Karpas-422 (cell line): Measurements from ENCODE around the gene CABCOCO1. TPM values are rescaled to one million over a fixed set of nuclear protein-coding genes. Genes with fewer than 3 reads are reported as not detected.

Experiments
- DNase-seq: peaks from one replicate; pipeline ENCODE4 v3.0.0-alpha.2; 2015
- H2AFZ ChIP-seq: fragments of 200-600 bp; sonication (generic); 2 replicates; pipeline ENCODE4 v1.6.1; 2014; ENCODE audit warnings: antibody characterized with exemption, low read length, mixed read lengths
- H3K27ac ChIP-seq: fragments of 200-600 bp; sonication (generic); 2 replicates; pipeline ENCODE4 v1.5.1; 2014; ENCODE audit warnings: mild to moderate bottlenecking, low read length, moderate library complexity
- H3K27me3 ChIP-seq: fragments of 200-600 bp; sonication (generic); 2 replicates; pipeline ENCODE4 v1.6.1; 2014; ENCODE audit warnings: low read length, mixed read lengths
- H3K36me3 ChIP-seq: fragments of 200-600 bp; sonication (generic); 2 replicates; pipeline ENCODE4 v1.6.1; 2014; ENCODE audit warnings: low read length, mixed read lengths; ENCODE audit not compliant: insufficient read depth
- H3K4me1 ChIP-seq: fragments of 200-600 bp; sonication (generic); 2 replicates; pipeline ENCODE4 v1.6.1; 2014; ENCODE audit warnings: mild to moderate bottlenecking, low read length, mixed read lengths
- H3K4me2 ChIP-seq: fragments of 200-600 bp; sonication (generic); 2 replicates; pipeline ENCODE4 v1.6.1; 2014; ENCODE audit warnings: low read length, low read depth, mild to moderate bottlenecking; ENCODE audit not compliant: poor library complexity, severe bottlenecking
- H3K4me3 ChIP-seq: fragments of 200-600 bp; sonication (generic); 2 replicates; pipeline ENCODE4 v1.5.1; 2014; ENCODE audit warnings: mild to moderate bottlenecking, antibody characterized with exemption, low read length, mixed read lengths
- H3K79me2 ChIP-seq: fragments of 200-600 bp; sonication (generic); 2 replicates; pipeline ENCODE4 v1.6.1; 2014; ENCODE audit warnings: mild to moderate bottlenecking, low read length, mixed read lengths
- H3K9ac ChIP-seq: fragments of 200-600 bp; sonication (generic); 2 replicates; pipeline ENCODE4 v1.6.0; 2014; ENCODE audit warnings: low read length
- H3K9me2 ChIP-seq: fragments of 200-600 bp; sonication (generic), shearing (Covaris generic); replicated peaks from 2 replicates; pipeline ENCODE4 v1.6.0; 2014; ENCODE audit warnings: mild to moderate bottlenecking, low read length, moderate library complexity; ENCODE audit not compliant: insufficient read depth
- H3K9me3 ChIP-seq: fragments of 300-700, 200-600 bp; sonication (generic); 2 replicates; pipeline ENCODE4 v1.6.1; 2014; ENCODE audit warnings: low read length, mixed read lengths
- H4K20me1 ChIP-seq: fragments of 200-600 bp; sonication (generic); 2 replicates; pipeline ENCODE4 v1.6.1; 2014; ENCODE audit warnings: mild to moderate bottlenecking, antibody characterized with exemption, low read length, low read depth; ENCODE audit not compliant: insufficient read depth
- total RNA-seq: library from RNA; depleted of rRNA; stranded (reverse); fragments of >200 nt; shearing (Covaris generic); gene quantifications from 2 replicates; pipeline ENCODE4 v1.2.3, GENCODE V29; 2014; ENCODE audit warnings: low replicate concordance

CABCOCO1 gene
- total RNA-seq, 1 experiment from 2014 or later, result not detected

DNA sequence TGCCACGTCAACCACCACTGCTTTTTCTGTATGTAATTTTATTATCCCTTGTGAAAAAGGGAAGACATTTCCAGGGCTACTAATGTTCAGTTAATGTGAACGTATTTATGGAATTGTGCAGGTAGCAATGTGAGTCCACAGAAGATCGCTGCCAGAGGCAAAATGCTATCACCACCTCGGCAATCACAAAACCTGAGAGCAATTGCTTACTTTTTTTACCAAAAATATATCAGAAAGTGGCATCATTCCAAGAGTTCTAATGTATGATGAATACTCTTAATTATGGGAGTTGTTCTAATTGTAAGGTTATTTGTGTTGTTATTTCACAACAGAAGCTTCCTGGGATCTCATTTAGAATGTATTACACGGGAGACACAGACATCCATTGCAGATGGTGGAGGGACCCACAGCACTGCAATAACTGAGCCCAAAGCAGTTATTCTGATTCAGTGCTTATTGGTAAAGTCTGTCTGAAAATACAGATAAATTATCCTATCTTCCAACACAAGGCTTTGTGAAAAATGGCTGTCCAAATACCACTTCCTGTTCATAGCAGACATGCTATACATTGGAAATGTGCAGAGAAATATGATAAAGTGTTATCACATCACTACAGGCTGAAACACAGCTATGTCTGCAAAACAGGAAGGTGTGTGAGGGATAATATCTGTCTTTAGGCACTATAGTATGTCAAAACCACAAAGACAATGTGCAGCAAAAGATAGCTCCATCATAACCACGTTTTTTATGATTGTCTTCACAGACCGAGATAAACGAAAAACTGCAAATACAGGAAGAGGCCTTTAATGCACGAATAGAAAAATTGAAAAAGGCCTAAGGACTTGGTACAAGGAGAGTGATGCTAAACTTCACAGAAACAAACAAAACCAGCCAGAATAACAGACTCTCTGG, 102.7 kb downstream of the CABCOCO1 start:
- Histone ChIP-seq H3K9me3 (no peaks in the 10 kb centered on the region), H3K27ac (no peak overlapping the region), H3K4me1 (no peaks in the 10 kb centered on the region), H2AFZ (no peak overlapping the region; the same call in 1 of the 2 replicates), H3K9me2 (no peaks in the 10 kb centered on the region), H3K27me3 (no peaks in the 10 kb centered on the region), H3K4me2 (no peak overlapping the region), H3K36me3 (no peaks in the 10 kb centered on the region), H3K4me3 (no peak overlapping the region), H3K9ac (no peak overlapping the region), H4K20me1 (no peaks in the 10 kb centered on the region), H3K79me2 (no peaks in the 10 kb centered on the region)
- DNase-seq, result no peak

DNA sequence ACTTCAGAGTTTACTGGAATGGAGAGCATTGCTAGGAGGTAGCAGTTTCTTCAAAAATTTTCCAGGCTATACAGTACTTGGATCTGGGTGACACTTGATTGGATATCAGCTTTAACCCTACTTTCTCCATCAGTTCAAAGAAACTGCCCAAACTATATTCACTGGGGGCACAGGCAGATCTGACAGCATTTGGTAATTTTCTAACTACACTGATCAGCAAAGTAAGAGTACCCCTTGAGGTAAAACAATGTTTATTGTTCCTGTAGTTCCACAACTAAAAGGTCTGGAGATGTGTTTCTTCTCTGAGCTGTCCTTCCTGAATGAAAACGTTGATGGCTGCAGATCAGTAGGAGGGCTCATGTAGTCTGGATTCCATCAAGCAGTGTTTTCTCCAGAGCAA, 104.2 kb downstream of the CABCOCO1 start:
- Histone ChIP-seq H3K4me3 (no peak overlapping the region), H3K79me2 (no peaks in the 10 kb centered on the region), H3K36me3 (no peaks in the 10 kb centered on the region), H3K9me3 (no peaks in the 10 kb centered on the region), H3K4me2 (no peak overlapping the region), H3K9ac (no peak overlapping the region), H2AFZ (no peak overlapping the region), H3K9me2 (no peaks in the 10 kb centered on the region), H3K27ac (no peak overlapping the region), H3K4me1 (no peaks in the 10 kb centered on the region), H4K20me1 (no peaks in the 10 kb centered on the region), H3K27me3 (no peaks in the 10 kb centered on the region)
- DNase-seq, result no peak

DNA sequence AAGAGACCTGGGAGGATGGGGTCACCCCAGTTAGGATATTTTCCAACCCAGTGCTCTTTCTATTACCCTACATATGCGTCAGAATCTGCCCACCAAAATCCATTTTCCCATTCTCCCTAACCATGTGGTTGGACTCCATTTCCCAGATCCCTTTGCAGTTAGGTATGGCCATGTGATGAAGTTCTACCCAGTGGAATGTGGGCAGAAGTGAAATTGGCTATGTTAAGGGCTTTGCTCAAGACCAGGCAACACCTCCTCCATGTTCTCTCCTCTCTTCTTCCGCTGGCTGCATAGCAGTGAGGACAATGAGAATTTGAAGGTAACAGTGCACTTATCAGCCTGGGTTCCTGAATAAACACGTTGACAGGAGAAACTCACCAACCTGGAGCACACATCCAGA, 111.3 kb downstream of the CABCOCO1 start:
- no peaks in the 10 kb centered on the region for H3K79me2 ChIP-seq
- no peaks in the 10 kb centered on the region for H4K20me1 ChIP-seq
- H3K27me3 ChIP-seq, result no peaks in the 10 kb centered on the region
- no peak overlapping the region for H3K27ac ChIP-seq
- no peak for DNase-seq
- no peak overlapping the region for H2AFZ ChIP-seq
- no peaks in the 10 kb centered on the region for H3K36me3 ChIP-seq
- H3K4me3 ChIP-seq, result no peak overlapping the region
- H3K4me1 ChIP-seq, result no peaks in the 10 kb centered on the region
- H3K9me2 ChIP-seq, result no peaks in the 10 kb centered on the region
- H3K9ac ChIP-seq, result no peak overlapping the region
- no peaks in the 10 kb centered on the region for H3K9me3 ChIP-seq
- H3K4me2 ChIP-seq, result no peak overlapping the region

DNA sequence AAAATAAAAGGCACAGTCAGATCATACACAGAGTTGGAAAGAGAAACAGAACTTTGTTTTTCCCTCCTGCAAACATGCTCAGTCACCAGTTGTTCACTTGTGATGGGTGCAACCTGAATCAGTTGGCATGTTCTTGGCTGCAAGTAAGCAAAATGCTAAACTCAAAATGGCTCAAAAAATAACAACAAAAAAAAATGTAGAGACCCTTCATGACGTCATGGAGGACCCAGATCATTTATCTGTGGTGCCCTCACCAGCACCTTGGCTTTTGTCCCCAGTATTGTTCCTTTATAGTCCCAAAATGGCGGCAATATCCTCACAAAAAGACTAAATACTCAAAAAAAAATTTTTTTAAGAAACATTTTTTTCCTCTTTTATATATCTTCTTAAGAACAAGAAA, 112.4 kb downstream of the CABCOCO1 start:
- no peaks in the 10 kb centered on the region for H3K9me3 ChIP-seq
- H2AFZ ChIP-seq, result no peak overlapping the region
- no peaks in the 10 kb centered on the region for H3K79me2 ChIP-seq
- H3K9ac ChIP-seq, result no peak overlapping the region
- no peak for DNase-seq
- no peaks in the 10 kb centered on the region for H3K27me3 ChIP-seq
- no peaks in the 10 kb centered on the region for H3K36me3 ChIP-seq
- no peaks in the 10 kb centered on the region for H4K20me1 ChIP-seq
- H3K9me2 ChIP-seq, result no peaks in the 10 kb centered on the region
- H3K4me1 ChIP-seq, result no peaks in the 10 kb centered on the region
- H3K27ac ChIP-seq, result no peak overlapping the region
- H3K4me2 ChIP-seq, result no peak overlapping the region
- no peak overlapping the region for H3K4me3 ChIP-seq

DNA sequence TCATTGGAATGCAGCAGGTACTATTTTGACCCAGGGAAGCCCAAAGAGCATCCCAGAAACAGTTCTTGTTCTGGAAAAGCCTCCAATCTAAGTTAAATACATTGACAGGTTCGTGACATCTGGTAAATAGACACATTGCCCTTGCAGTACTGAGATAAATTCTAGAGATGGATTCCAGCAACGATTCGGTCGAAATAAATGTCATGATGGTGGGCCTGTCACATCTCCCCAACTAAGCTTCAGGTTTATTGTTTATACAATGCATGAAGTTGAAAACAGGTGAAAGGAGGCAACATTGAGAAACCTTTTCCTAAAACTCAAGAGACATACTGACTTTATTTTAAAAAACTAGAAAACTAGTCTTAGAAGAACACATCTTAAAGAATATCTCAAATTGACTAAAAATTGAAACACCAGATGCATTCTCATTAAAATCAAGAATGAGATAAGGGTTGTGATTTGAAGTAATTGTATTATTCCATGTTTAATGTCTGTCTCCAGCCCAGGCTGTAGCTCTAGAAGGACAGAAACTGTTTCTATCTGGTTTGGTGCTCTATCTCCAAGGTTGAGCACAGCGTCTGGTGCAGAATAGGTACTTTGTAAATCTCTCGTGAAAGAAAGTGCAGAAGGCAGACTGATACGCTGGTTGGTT, 114.0 kb downstream of the CABCOCO1 start:
- H4K20me1 ChIP-seq, result no peaks in the 10 kb centered on the region
- no peaks in the 10 kb centered on the region for H3K9me2 ChIP-seq
- no peak overlapping the region for H3K4me3 ChIP-seq
- no peak for DNase-seq
- no peak overlapping the region for H2AFZ ChIP-seq
- no peaks in the 10 kb centered on the region for H3K79me2 ChIP-seq
- H3K27me3 ChIP-seq, result no peaks in the 10 kb centered on the region
- H3K27ac ChIP-seq, result no peak overlapping the region
- H3K9ac ChIP-seq, result no peak overlapping the region
- H3K4me1 ChIP-seq, result no peaks in the 10 kb centered on the region
- no peaks in the 10 kb centered on the region for H3K9me3 ChIP-seq
- no peak overlapping the region for H3K4me2 ChIP-seq
- H3K36me3 ChIP-seq, result no peaks in the 10 kb centered on the region

DNA sequence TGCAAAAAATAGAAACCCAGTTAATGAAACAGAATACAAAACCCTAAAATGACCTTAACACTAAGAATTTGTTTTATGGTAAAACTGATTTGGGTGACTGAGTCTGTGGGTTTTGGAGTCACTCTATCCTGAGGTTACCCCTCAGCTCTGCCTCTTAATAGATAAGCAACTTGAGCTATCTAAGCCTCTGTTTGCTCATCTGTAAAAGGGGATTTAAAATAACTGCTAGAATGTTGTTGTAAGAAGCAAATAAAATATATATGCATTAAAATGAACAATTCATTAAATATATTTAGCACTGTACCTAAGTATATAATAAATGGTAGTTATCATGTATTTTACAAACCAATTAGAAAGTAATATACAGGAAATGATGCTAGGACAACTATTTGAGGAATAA, 115.4 kb downstream of the CABCOCO1 start:
- no peaks in the 10 kb centered on the region for H3K9me2 ChIP-seq
- no peaks in the 10 kb centered on the region for H4K20me1 ChIP-seq
- H3K9ac ChIP-seq, result no peak overlapping the region
- H3K4me3 ChIP-seq, result no peak overlapping the region
- H3K27me3 ChIP-seq, result no peaks in the 10 kb centered on the region
- no peak for DNase-seq
- no peak overlapping the region for H3K27ac ChIP-seq
- H3K79me2 ChIP-seq, result no peaks in the 10 kb centered on the region
- H3K4me1 ChIP-seq, result no peaks in the 10 kb centered on the region
- H3K36me3 ChIP-seq, result no peaks in the 10 kb centered on the region
- H2AFZ ChIP-seq, result no peak overlapping the region
- no peak overlapping the region for H3K4me2 ChIP-seq
- no peaks in the 10 kb centered on the region for H3K9me3 ChIP-seq

DNA sequence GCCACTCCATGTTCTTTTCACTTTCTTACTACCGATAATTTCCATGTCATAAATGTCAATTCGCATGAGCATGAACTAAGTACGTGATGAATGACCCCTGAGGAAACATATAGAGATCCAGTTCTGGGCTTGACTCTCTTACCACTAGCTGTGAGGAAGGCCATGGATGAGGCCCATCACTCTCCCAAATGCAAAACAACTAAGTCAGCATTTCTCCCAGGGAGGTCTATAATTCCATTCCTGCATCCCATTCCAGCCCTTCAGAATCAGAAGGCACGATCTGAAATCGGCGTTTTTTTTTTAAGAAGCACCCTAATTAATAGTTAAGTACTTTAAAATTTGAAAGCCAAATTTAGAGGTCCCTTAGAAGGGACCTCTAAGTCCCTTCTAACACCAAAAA, 116.5 kb downstream of the CABCOCO1 start:
- H3K4me1 ChIP-seq, result no peaks in the 10 kb centered on the region
- no peak overlapping the region for H3K9ac ChIP-seq
- H3K4me2 ChIP-seq, result no peak overlapping the region

DNA sequence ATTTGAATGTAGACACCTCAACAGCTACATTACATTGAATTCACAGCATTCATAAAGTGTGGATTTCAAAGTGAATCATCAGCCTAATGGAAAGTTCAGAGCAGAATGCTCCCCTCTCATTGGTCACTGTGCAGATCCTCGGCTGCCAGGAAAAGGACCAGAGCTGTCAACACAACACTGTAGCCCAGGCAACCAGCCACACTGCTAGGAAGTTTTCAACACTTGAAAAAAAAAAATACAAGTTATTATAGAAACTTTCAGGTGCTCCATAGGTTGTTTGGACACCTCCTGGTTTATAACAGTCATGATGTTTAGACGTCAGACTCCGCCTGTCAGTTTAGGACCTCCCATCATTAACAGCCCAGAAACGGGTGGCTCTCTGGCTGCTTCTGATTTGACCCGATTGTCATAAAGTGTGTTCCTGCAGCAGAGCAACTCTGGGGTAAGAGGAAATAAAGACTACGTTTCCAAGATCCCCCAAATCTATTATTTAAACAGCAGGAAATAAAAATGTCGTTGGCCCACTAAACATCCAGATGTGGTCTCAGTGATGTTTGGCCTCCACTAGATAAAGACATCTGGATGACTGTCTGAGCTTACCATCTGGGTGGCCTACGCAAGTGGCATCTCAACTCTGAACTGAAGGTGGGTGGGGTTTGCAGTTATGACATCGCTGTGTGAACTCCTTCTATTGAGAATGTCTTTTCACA, 117.4 kb downstream of the CABCOCO1 start:
- H3K9me3 ChIP-seq, result no peaks in the 10 kb centered on the region
- no peaks in the 10 kb centered on the region for H3K27me3 ChIP-seq
- no peak overlapping the region for H2AFZ ChIP-seq
- no peak overlapping the region for H3K4me3 ChIP-seq
- H3K9ac ChIP-seq, result no peak overlapping the region
- no peak overlapping the region for H3K27ac ChIP-seq
- H3K36me3 ChIP-seq, result no peaks in the 10 kb centered on the region
- no peaks in the 10 kb centered on the region for H4K20me1 ChIP-seq
- DNase-seq, result no peak
- no peaks in the 10 kb centered on the region for H3K79me2 ChIP-seq
- H3K9me2 ChIP-seq, result no peaks in the 10 kb centered on the region
- H3K4me2 ChIP-seq, result no peak overlapping the region
- H3K4me1 ChIP-seq, result no peaks in the 10 kb centered on the region

More for the DNA sequence above, 116.5 kb downstream of the CABCOCO1 start:
- Histone ChIP-seq H3K79me2 (no peaks in the 10 kb centered on the region), H3K27ac (no peak overlapping the region), H3K36me3 (no peaks in the 10 kb centered on the region), H3K27me3 (no peaks in the 10 kb centered on the region), H3K9me2 (no peaks in the 10 kb centered on the region), H4K20me1 (no peaks in the 10 kb centered on the region), H3K4me3 (no peak overlapping the region), H3K9me3 (no peaks in the 10 kb centered on the region), H2AFZ (no peak overlapping the region)
- DNase-seq, result no peak
